Urothelium cell line (cell line): ENCODE measurements around the gene RAB41.
"Not testable (repeated sequence)": the region's sequence is repeated elsewhere in the genome, so short reads cannot be mapped to it uniquely, and the experiment has no call there.

Experiments
- DNase-seq: peaks from one replicate; pipeline ENCODE4 v3.0.0; 2011; ENCODE audit warnings: low spot score, mixed read lengths
- FAIRE-seq: peaks from 2 replicates; lab custom pipeline; 2011; peaks lifted over from hg19 to GRCh38; lab: Jason Lieb, UNC

RAB41 gene

GRCh38 chrX:70289793-70290770, 8.1 kb downstream of the RAB41 start, which contains the start of the genes KIF4A and PDZD11:
TSS of gene KIF4A (plus strand) at chrX:70290104. CDS start at chrX:70290459, 355 bp downstream.
TSS of gene PDZD11 (minus strand) at chrX:70289927. CDS start at chrX:70289341, 586 bp downstream.
- peak; percentile 96 for DNase-seq

GRCh38 chrX:70292788-70293187, 10.8 kb downstream of the RAB41 start:
- no peak for FAIRE-seq
- no peak for DNase-seq

More at GRCh38 chrX:70289793-70290770, 8.1 kb downstream of the RAB41 start, which contains the start of the genes KIF4A and PDZD11:
- peak; percentile 53 for FAIRE-seq

- no peak for FAIRE-seq
- DNase-seq, result no peak
These were observed 11.6 kb downstream of the RAB41 start for GRCh38 chrX:70293621-70294020.

- no peak for FAIRE-seq
- DNase-seq, result no peak
These were observed 19.7 kb downstream of the RAB41 start for GRCh38 chrX:70301716-70302115.

- FAIRE-seq, result no peak
- no peak for DNase-seq
These were observed 31.5 kb downstream of the RAB41 start for GRCh38 chrX:70313503-70313902.

- FAIRE-seq, result no peak
- DNase-seq, result no peak
These were observed 40.8 kb downstream of the RAB41 start for GRCh38 chrX:70322784-70323183.

- FAIRE-seq, DNase-seq: not testable (repeated sequence)
These were observed 41.7 kb downstream of the RAB41 start for GRCh38 chrX:70323628-70324027.

- DNase-seq (no peak), FAIRE-seq (no peak)
These were observed 42.4 kb downstream of the RAB41 start for GRCh38 chrX:70324326-70324725.

- DNase-seq, result no peak
These were observed 49.2 kb downstream of the RAB41 start for GRCh38 chrX:70331161-70331560.

GRCh38 chrX:70332600-70332999, 50.6 kb downstream of the RAB41 start:
- FAIRE-seq, result no peak

More at GRCh38 chrX:70331161-70331560, 49.2 kb downstream of the RAB41 start:
- FAIRE-seq, result no peak

More at GRCh38 chrX:70332600-70332999, 50.6 kb downstream of the RAB41 start:
- no peak for DNase-seq
